T-helper 2 cell (primary cell): ENCODE results near the gene NDE1.
"Not testable (repeated sequence)": the region's sequence is repeated elsewhere in the genome, so short reads cannot be mapped to it uniquely, and the experiment has no call there.

Experiments used
- DNase-seq, 5 experiments: peaks; one replicate each; pipeline versions ENCODE4 v3.0.0 to v3.0.0-alpha.2; 2012 to 2022

NDE1 gene

GRCh38 chr16:15652293-15653001 lies 2.4 kb downstream of the NDE1 start:
- DNase-seq = no peak

GRCh38 chr16:15653227-15653626 lies 3.2 kb downstream of the NDE1 start:
- no peak for DNase-seq

DNA sequence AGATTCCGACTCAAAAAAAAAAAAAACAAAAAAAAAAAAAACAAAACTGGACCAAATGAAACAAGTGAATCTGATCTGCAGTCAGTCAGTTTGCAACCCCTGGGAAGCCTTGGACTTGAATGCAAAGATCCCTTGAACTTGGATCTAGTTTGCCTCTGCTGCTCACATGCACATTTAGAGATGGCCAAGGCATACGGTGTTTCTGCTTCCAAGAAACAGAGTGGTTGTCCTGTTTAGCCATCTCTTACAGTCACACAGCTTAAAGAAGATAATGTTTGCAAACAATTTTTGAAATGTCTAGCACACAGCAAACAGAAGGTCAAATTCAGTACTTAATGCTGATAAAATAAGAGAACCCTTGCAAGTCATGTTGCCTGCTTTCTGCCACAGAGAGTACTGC lies 4.5 kb downstream of the NDE1 start:
- DNase-seq = no peak

GRCh38 chr16:15655561-15655960 lies 5.5 kb downstream of the NDE1 start:
- not testable (repeated sequence) for DNase-seq

- DNase-seq = no peak
Observed at GRCh38 chr16:15658149-15658548, 8.1 kb downstream of the NDE1 start.

GRCh38 chr16:15658556-15658955 lies 8.5 kb downstream of the NDE1 start:
- no peak for DNase-seq

DNA sequence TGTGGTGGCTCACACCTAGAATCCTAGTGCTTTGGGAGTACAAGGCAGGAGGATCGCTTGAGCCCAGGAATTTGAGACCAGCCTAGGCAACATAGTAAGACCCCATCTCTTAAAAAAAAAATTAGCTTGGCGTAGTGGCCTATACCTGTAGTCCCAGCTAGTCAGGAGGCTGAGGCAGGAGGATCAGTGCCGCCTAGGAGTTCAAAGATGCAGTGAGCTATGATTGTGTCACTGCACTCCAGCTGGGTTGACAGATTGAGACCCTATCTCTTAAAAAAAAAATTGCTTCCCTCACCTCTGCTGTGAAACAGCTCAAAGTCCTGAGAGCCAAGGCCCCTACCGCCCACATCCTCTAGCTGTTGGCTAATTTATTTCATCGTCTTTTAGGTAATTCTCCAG lies 10.2 kb downstream of the NDE1 start:
- no peak for DNase-seq

GRCh38 chr16:15665107-15665506 lies 15.1 kb downstream of the NDE1 start:
- DNase-seq = no peak

DNA sequence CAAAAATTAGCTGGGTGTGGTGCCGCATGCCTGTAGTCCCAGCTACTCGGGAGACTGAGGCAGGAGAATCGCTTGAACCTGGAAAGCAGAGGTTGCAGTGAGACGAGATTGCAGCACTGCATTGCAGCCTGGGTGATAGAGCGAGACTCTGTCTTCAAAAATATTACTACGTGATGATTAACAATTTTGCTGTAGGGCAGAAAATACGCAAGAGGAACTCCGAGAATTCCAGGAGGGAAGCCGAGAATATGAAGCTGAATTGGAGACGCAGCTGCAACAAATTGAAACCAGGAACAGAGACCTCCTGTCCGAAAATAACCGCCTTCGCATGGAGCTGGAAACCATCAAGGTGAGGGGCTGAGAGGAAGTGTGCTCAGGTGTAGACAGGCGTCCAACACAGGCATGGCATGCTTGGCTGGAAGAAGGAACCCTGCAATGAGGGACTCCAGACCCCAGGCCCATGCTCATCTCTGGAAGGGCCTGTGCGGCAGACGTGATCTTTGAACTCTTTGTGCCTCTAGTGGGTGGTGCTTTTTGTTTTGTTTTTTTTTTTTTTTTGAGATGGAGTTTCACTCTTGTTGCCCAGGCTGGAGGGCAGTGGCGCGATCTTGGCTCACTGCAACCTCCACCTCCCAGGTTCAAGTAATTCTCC lies 17.2 kb downstream of the NDE1 start:
- no peak for DNase-seq

GRCh38 chr16:15671530-15672117 lies 21.6 kb downstream of the NDE1 start:
- DNase-seq = no peak

GRCh38 chr16:15672127-15672513 lies 22.1 kb downstream of the NDE1 start:
- not testable (repeated sequence) for DNase-seq

DNA sequence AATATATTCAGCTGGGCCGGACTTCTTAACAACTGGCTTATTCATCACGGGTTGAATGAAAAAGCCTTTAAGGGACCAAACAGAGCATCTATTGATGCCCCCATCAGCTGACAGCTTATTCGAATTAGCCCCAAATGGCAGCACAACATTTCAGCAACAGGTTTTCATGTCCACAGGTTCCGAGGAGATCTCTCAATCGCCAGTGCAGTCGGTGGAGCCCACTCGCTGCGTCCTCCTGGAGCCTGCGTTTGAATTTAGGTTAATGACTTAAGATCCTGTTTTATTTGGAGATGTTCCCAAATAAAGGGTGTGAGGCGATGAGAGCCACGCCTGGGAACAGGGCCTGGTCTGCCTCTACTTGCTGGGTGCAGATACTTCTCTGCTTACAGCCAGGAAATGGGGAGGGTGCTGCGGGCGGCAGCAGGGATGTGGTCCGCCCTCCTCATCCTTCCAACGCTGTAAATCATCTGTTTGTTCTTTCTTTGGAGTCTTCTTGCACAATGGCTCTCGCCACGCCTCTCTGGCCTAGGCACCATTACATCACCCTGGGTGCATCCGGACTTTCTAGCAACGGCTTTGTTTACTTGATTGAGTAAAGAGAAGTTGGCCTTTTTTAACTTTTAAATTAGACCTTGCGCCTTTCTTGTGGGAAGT lies 22.6 kb downstream of the NDE1 start:
- DNase-seq = peak; percentile 26 to 90 (median 73)

DNA sequence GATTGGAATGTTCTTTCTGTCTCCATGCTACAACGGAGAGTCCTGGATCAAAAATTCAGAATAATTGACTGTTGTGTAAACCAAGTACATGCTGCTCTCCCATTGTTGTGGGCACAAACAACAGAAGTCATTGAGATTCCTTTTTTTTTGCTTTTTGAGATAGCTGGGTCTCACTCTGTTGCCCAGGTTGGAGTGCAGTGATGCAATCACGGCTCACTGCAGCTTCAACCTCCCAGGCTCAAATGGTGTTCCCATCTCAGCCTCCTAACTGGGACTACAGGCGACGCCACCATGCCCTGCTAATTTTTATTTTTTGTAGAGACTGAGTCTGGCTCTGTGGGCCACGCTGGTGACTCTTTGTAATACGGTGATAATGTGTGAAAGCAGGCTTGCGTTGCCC lies 24.5 kb downstream of the NDE1 start:
- no peak for DNase-seq

DNA sequence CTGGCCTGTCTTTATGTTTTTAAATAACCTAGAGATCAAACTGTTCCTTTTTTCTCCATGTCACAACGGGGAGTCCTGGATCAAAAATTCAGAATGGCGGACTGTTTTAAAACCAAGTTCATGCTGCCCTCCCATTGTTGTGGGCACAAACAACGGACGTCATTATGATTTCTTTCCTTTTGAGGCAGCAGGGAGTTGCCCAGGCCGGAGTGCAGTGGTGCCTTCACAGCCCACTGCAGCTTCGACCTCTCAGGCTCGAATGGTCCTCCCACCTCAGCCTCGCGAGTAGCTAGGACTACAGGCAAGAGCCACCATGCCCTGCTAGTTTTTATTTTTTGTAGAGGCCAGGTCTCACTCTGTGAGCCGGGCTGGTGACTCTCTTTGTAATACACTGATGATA lies 26.5 kb downstream of the NDE1 start:
- no peak for DNase-seq

GRCh38 chr16:15677447-15677846 lies 27.4 kb downstream of the NDE1 start:
- DNase-seq = no peak

DNA sequence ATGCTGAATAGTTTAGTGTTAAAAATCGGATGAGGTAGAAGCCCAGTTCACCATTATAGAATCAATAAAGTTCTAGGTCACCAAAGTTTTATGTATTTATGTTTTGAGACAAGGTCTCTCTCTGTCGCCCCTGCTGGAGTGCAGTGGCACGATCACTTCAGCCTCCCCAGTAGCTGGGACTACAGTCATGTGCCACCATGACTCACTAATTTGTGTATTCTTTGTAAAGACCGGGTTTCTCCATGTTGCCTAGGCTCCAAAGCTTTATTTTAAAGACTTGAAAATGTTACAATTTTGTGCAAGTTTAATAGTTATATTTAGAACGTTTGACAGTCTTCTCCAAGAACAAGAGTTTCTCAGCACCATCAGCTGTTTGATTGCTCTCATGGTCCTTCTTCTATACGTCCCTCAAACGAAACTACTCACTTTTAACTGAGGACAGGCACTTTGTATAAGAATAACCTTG lies 32.1 kb downstream of the NDE1 start:
- peak in 3 of 5 experiments; percentile 11 to 63 (median 43) for DNase-seq

DNA sequence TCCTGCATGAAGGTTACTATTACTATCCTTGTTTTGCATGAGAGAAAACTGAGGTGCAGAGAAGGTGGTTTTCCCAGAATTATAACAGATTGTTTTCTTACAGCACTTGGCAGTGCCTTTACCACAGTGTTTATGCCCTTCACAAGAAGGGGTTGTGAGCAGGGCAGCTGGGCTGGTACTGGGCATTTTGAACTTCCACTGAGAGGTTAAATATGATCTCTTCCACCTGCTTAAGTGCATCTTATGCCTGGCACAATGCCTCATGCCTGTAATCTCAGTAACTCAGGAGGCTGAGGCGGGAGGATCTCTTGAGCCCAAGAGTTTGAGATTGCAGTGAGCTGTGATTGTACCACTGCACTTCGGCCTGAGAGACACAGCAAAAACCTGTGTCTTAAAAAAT lies 36.2 kb downstream of the NDE1 start:
- no peak for DNase-seq

GRCh38 chr16:15689290-15689689 lies 39.2 kb downstream of the NDE1 start:
- no peak for DNase-seq

- no peak for DNase-seq
Observed at GRCh38 chr16:15690296-15690695, 40.3 kb downstream of the NDE1 start.

DNA sequence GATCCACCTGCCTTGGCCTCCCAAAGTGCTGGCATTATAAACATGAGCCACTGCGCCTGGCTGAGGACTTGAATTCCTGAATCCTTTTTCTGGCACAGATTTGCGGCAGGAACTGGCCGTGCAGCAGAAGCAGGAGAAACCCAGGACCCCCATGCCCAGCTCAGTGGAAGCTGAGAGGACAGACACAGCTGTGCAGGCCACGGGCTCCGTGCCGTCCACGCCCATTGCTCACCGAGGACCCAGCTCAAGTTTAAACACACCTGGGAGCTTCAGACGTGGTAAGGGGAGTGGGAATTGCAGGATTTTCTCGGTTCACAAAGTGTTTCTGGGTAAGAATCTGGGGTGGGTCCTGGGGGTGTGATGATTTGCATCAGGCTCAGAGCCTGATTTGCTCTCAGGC lies 41.0 kb downstream of the NDE1 start:
- no peak for DNase-seq

- not testable (repeated sequence) for DNase-seq
Observed at GRCh38 chr16:15692508-15692907, 42.5 kb downstream of the NDE1 start.

DNA sequence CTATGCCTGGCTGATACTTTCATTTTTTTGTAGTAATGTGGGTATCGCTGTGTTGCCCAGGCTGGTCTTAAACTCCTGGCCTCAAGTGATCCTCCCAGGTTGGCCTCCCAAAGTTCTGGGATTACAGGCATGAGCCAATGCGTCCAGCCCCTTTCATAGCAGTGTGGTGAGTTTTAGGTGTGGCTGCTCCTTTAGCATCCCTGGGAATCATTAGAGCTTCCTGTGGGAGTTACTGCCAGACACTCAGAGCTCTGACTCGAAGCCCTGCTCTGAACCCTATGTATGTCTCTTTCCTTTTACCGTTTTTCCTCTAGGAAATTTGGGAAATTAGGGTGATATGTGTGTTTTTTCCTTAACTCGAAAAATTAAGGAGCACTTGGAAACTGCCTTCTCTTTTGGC lies 44.5 kb downstream of the NDE1 start:
- DNase-seq = no peak

DNA sequence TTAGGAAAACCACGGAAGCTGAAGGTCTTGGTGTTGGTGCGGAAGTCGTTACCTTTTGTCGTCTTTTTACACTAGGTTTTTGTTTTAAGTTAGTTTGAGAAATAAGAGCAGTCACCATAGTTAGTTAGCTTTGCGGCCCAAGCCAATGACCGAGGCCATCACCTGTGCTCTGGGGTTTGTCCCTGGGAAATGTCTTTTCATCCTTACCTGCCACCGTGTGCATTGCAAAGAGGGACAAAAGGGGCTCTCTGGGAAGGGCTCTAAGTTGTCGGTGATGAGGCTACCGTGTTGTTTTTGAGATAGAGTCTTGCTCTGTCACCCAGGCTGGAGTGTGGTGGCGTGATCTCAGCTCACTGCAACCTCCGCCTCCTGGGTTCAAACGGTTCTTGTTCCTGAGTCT lies 49.8 kb downstream of the NDE1 start:
- no peak for DNase-seq

GRCh38 chr16:15701367-15701766 lies 51.3 kb downstream of the NDE1 start:
- DNase-seq = no peak
